HG03565 (cell line): ENCODE results near the gene ZFP3.
"Not testable (repeated sequence)": the region's sequence is repeated elsewhere in the genome, so short reads cannot be mapped to it uniquely, and the experiment has no call there.

Experiments used
- ATAC-seq: cut with Tn5 transposase; IDR thresholded peaks from one replicate; pipeline ENCODE4 v1.9.1; 2021; ENCODE audit warnings: mild to moderate bottlenecking, moderate library complexity; ENCODE audit not compliant: unreplicated experiment

Gene ZFP3

GRCh38 chr17:5078106-5079028 lies at the start of gene ZFP3:
Gene ZFP3, plus strand, starts transcription at chr17:5078467. Its CDS starts 13,038 bp downstream, at chr17:5091505.
- ATAC-seq, result peak; percentile 62

GRCh38 chr17:5030168-5030567 lies 48.1 kb upstream of the ZFP3 start:
- ATAC-seq, result not testable (repeated sequence)

- ATAC-seq, result peak; percentile 51
Observed at GRCh38 chr17:5031365-5032082, 46.7 kb upstream of the ZFP3 start.

GRCh38 chr17:5032865-5033264 lies 45.4 kb upstream of the ZFP3 start:
- ATAC-seq, result no peak

- no peak for ATAC-seq
Observed at GRCh38 chr17:5033352-5034015, 44.8 kb upstream of the ZFP3 start.

GRCh38 chr17:5034063-5034462 lies 44.2 kb upstream of the ZFP3 start:
- no peak for ATAC-seq

GRCh38 chr17:5034651-5035050 lies 43.6 kb upstream of the ZFP3 start:
- no peak for ATAC-seq

GRCh38 chr17:5035315-5035714 lies 43.0 kb upstream of the ZFP3 start, which contains the start of gene SLC52A1:
Gene SLC52A1, minus strand, starts transcription at chr17:5035426. Its CDS starts 820 bp downstream, at chr17:5034606.
- ATAC-seq, result no peak

- ATAC-seq, result no peak
Observed at GRCh38 chr17:5042157-5043022, 35.9 kb upstream of the ZFP3 start.

- no peak for ATAC-seq
Observed at GRCh38 chr17:5043524-5043923, 34.7 kb upstream of the ZFP3 start.

GRCh38 chr17:5044630-5045029 lies 33.6 kb upstream of the ZFP3 start:
- no peak for ATAC-seq

- ATAC-seq, result no peak
Observed at GRCh38 chr17:5045496-5045895, 32.8 kb upstream of the ZFP3 start.

GRCh38 chr17:5047446-5047845 lies 30.8 kb upstream of the ZFP3 start:
- ATAC-seq, result no peak

GRCh38 chr17:5049314-5049841 lies 28.9 kb upstream of the ZFP3 start:
- no peak for ATAC-seq

- ATAC-seq, result no peak
Observed at GRCh38 chr17:5050278-5050677, 28.0 kb upstream of the ZFP3 start.

- no peak for ATAC-seq
Observed at GRCh38 chr17:5055543-5055942, 22.7 kb upstream of the ZFP3 start.

- no peak for ATAC-seq
Observed at GRCh38 chr17:5065227-5065744, 13.0 kb upstream of the ZFP3 start.

GRCh38 chr17:5068236-5068635 lies 10.0 kb upstream of the ZFP3 start:
- no peak for ATAC-seq

GRCh38 chr17:5069724-5070123 lies 8.5 kb upstream of the ZFP3 start:
- no peak for ATAC-seq

GRCh38 chr17:5075472-5075871 lies 2.8 kb upstream of the ZFP3 start:
- ATAC-seq, result not testable (repeated sequence)
